ENCODE data around the gene GABRR3. TPM values are rescaled to one million over a fixed set of nuclear protein-coding genes. Genes with fewer than 3 reads are reported as not detected.

GABRR3 gene
- polyA plus RNA-seq, 1 donor from 2014 or later = not detected

DNA sequence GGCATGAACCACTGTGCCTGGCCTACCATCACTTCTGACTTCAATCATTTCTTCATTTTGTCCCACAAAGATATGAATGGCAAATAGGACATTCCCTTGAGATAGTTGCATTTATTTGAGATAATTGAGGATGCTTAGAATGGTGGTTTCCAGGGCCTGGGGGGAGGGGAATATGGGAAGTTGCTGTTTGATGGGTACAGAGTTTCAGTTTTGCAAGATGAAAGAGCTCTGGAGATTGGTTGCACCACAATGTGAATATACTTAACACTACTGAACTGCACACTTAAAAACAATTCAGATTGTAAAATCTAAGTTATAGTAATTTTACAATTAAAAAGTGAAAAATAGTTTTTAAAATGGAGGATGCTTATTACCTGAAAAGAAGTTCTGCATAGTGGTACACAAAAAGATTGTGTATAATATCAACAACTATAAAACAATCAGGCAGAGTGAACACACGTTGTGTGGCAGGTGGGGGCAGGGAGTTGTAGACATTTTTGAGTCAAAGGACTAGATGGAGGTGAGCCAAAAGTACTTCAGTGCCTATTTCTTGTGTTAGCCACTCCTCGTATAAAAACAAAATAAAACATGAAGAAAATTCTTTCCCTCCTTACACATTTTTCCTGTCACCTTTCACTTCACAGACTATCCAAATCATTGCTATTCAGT lies 44.4 kb downstream of the GABRR3 start:
- no peaks in the 10 kb centered on the region for H3F3A ChIP-seq (ENCODE audit: insufficient read depth, low read length, poor library complexity, severe bottlenecking)
- no peak overlapping the region for H2AFZ ChIP-seq (ENCODE audit: low read depth, low read length)
- no peak overlapping the region for H3K4me2 ChIP-seq (ENCODE audit: low read length)
- no peaks in the 10 kb centered on the region for H3K27me3 ChIP-seq (ENCODE audit: insufficient read depth, low read depth, low read length)
- no peaks in the 10 kb centered on the region for H3K9me3 ChIP-seq (ENCODE audit: low read length)
- H4K20me1 ChIP-seq (ENCODE audit: insufficient read depth) = no peaks in the 10 kb centered on the region
- no peak overlapping the region for H3K9ac ChIP-seq (ENCODE audit: low read length)
- H3K36me3 ChIP-seq (ENCODE audit: insufficient read depth, low read length) = no peaks in the 10 kb centered on the region
- H3K4me3 ChIP-seq (ENCODE audit: low read length) = no peak overlapping the region
- H3K27ac ChIP-seq (ENCODE audit: low read length) = no peak overlapping the region
- no peaks in the 10 kb centered on the region for H3K79me2 ChIP-seq (replicated peaks; ENCODE audit: insufficient read depth, low read length)
- TF ChIP-seq EP300 (conservative IDR thresholded peaks at IDR 0.05; ENCODE audit: poor library complexity, severe bottlenecking) = no peak
- no peak for TF ChIP-seq RAD21 (conservative IDR thresholded peaks at IDR 0.05)
- no peak for TF ChIP-seq TAF1 (IDR thresholded peaks at IDR 0.05; ENCODE audit: low read depth)
- no peak for TF ChIP-seq SMC3 (conservative IDR thresholded peaks at IDR 0.05; ENCODE audit: poor library complexity)
- no peak for TF ChIP-seq REST (IDR thresholded peaks at IDR 0.05; ENCODE audit: borderline replicate concordance)
- no peak for TF ChIP-seq POLR2AphosphoS5 (IDR thresholded peaks at IDR 0.05)
- TF ChIP-seq EZH2 (IDR thresholded peaks at IDR 0.05; ENCODE audit: borderline replicate concordance, insufficient read depth, low read length, poor library complexity, severe bottlenecking) = no peak
- TF ChIP-seq MXI1 (conservative IDR thresholded peaks at IDR 0.05; ENCODE audit: poor library complexity, severe bottlenecking) = no peak
- TF ChIP-seq, protein P1, sequence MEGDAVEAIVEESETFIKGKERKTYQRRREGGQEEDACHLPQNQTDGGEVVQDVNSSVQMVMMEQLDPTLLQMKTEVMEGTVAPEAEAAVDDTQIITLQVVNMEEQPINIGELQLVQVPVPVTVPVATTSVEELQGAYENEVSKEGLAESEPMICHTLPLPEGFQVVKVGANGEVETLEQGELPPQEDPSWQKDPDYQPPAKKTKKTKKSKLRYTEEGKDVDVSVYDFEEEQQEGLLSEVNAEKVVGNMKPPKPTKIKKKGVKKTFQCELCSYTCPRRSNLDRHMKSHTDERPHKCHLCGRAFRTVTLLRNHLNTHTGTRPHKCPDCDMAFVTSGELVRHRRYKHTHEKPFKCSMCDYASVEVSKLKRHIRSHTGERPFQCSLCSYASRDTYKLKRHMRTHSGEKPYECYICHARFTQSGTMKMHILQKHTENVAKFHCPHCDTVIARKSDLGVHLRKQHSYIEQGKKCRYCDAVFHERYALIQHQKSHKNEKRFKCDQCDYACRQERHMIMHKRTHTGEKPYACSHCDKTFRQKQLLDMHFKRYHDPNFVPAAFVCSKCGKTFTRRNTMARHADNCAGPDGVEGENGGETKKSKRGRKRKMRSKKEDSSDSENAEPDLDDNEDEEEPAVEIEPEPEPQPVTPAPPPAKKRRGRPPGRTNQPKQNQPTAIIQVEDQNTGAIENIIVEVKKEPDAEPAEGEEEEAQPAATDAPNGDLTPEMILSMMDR (IDR thresholded peaks at IDR 0.05; ENCODE audit: poor library complexity, severe bottlenecking) = no peak
- no peaks in the 10 kb centered on the region for H3K9me2 ChIP-seq (ENCODE audit: insufficient read depth, low read length)

GRCh38 chr3:97988784-97989568 lies 46.1 kb downstream of the GABRR3 start:
- H3K4me2 ChIP-seq (ENCODE audit: low read length) = no peak overlapping the region
- no peaks in the 10 kb centered on the region for H4K20me1 ChIP-seq (ENCODE audit: insufficient read depth)
- H3F3A ChIP-seq (ENCODE audit: insufficient read depth, low read length, poor library complexity, severe bottlenecking) = no peaks in the 10 kb centered on the region
- no peak overlapping the region for H3K9ac ChIP-seq (ENCODE audit: low read length)
- no peaks in the 10 kb centered on the region for H3K79me2 ChIP-seq (replicated peaks; ENCODE audit: insufficient read depth, low read length)
- no peaks in the 10 kb centered on the region for H3K27me3 ChIP-seq (ENCODE audit: insufficient read depth, low read depth, low read length)
- no peaks in the 10 kb centered on the region for H3K36me3 ChIP-seq (ENCODE audit: insufficient read depth, low read length)
- no peak overlapping the region for H3K27ac ChIP-seq (ENCODE audit: low read length)
- TF ChIP-seq EP300 (conservative IDR thresholded peaks at IDR 0.05; ENCODE audit: poor library complexity, severe bottlenecking) (no peak), RAD21 (conservative IDR thresholded peaks at IDR 0.05) (no peak), EZH2 (IDR thresholded peaks at IDR 0.05; ENCODE audit: borderline replicate concordance, insufficient read depth, low read length, poor library complexity, severe bottlenecking) (no peak), TAF1 (IDR thresholded peaks at IDR 0.05; ENCODE audit: low read depth) (no peak), MXI1 (conservative IDR thresholded peaks at IDR 0.05; ENCODE audit: poor library complexity, severe bottlenecking) (no peak)
- TF ChIP-seq, protein P1 (IDR thresholded peaks at IDR 0.05; ENCODE audit: poor library complexity, severe bottlenecking) = no peak
- H3K9me2 ChIP-seq (ENCODE audit: insufficient read depth, low read length) = no peaks in the 10 kb centered on the region
- no peak overlapping the region for H2AFZ ChIP-seq (ENCODE audit: low read depth, low read length)
- H3K4me3 ChIP-seq (ENCODE audit: low read length) = no peak overlapping the region
- no peaks in the 10 kb centered on the region for H3K9me3 ChIP-seq (ENCODE audit: low read length)

All from neural cell (in vitro differentiated cells).